ENCODE measurements around the gene SLK.

DNA sequence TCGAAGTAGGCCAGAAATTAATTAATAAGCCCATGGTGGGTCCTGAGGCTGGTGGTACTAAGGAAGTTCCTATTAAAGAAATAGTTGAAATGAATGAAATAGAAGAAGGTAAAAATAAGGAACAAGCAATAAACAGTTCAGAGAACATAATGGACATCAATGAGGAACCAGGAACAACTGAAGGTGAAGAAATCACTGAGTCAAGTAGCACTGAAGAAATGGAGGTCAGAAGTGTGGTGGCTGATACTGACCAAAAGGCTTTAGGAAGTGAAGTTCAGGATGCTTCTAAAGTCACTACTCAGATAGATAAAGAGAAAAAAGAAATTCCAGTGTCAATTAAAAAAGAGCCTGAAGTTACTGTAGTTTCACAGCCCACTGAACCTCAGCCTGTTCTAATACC lies 36.0 kb downstream of the SLK start:
- TF ChIP-seq, protein P1, sequence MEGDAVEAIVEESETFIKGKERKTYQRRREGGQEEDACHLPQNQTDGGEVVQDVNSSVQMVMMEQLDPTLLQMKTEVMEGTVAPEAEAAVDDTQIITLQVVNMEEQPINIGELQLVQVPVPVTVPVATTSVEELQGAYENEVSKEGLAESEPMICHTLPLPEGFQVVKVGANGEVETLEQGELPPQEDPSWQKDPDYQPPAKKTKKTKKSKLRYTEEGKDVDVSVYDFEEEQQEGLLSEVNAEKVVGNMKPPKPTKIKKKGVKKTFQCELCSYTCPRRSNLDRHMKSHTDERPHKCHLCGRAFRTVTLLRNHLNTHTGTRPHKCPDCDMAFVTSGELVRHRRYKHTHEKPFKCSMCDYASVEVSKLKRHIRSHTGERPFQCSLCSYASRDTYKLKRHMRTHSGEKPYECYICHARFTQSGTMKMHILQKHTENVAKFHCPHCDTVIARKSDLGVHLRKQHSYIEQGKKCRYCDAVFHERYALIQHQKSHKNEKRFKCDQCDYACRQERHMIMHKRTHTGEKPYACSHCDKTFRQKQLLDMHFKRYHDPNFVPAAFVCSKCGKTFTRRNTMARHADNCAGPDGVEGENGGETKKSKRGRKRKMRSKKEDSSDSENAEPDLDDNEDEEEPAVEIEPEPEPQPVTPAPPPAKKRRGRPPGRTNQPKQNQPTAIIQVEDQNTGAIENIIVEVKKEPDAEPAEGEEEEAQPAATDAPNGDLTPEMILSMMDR (IDR thresholded peaks at IDR 0.05), result no peak
- TF ChIP-seq POLR2AphosphoS5 (IDR thresholded peaks at IDR 0.05), result no peak
